A549 (cell line): ENCODE results near the gene GFER. TPM values are rescaled to one million over a fixed set of nuclear protein-coding genes. Genes with fewer than 3 reads are reported as not detected.
A peak's percentile ranks its signal among the peaks of the same experiment; 100 is the strongest.

ENCODE experiments used
- CEBPB ChIP-seq, 2 experiments: fragments of >200 bp in 1 of 2; sonication (Bioruptor Twin) in 1 of 2; formaldehyde crosslinking in 1 of 2; IDR thresholded peaks; 2 replicates each; pipeline ENCODE4 v1.6.1; 2012 to 2016
- CHD2 ChIP-seq: fragments of 150-350 bp; IDR thresholded peaks from 2 replicates; pipeline ENCODE4 v1.6.1; 2014; ENCODE audit warnings: low read length; ENCODE audit not compliant: partially characterized antibody
- EHMT2 ChIP-seq: fragments of 200-600 bp; sonication (generic); IDR thresholded peaks from 2 replicates; pipeline ENCODE4 v1.6.1; 2016; ENCODE audit warnings: antibody characterized with exemption, low read depth, mild to moderate bottlenecking, moderate library complexity
- FOXS1 ChIP-seq: fragments of 250-450 bp; sonication (Bioruptor Pico); IDR thresholded peaks from 2 replicates; pipeline ENCODE4 v1.5.0; 2020; ENCODE audit warnings: mild to moderate bottlenecking, moderate library complexity
- HEYL ChIP-seq: fragments of 250-450 bp; sonication (Bioruptor Pico); IDR thresholded peaks from 2 replicates; pipeline ENCODE4 v1.8.0; 2021; ENCODE audit warnings: mild to moderate bottlenecking, moderate library complexity
- HOXA7 ChIP-seq: fragments of 250-450 bp; sonication (Bioruptor Pico); IDR thresholded peaks from 2 replicates; pipeline ENCODE4 v1.5.0; 2020; ENCODE audit warnings: mild to moderate bottlenecking, moderate library complexity
- KDM5A ChIP-seq: fragments of 200-600 bp; sonication (generic); IDR thresholded peaks from 2 replicates; pipeline ENCODE4 v1.6.1; 2016; ENCODE audit warnings: antibody characterized with exemption, mild to moderate bottlenecking
- NPAS2 ChIP-seq: fragments of 250-450 bp; sonication (Bioruptor Pico); IDR thresholded peaks from 2 replicates; pipeline ENCODE4 v1.8.0; 2022; ENCODE audit warnings: mild to moderate bottlenecking, moderate library complexity, borderline replicate concordance
- PHF8 ChIP-seq: fragments of 200-600 bp; sonication (generic); IDR thresholded peaks from 2 replicates; pipeline ENCODE4 v1.6.1; 2016; ENCODE audit warnings: low read depth, mild to moderate bottlenecking, antibody characterized with exemption, moderate library complexity, borderline replicate concordance
- POLR2A ChIP-seq: IDR thresholded peaks from 2 replicates; pipeline ENCODE4 v1.6.1; 2012; ENCODE audit warnings: mild to moderate bottlenecking, low read length
- POLR2AphosphoS2 ChIP-seq: conservative IDR thresholded peaks from 2 replicates; pipeline ENCODE4 v1.6.1; 2012; ENCODE audit warnings: low read length, improper control_type of control experiment, inconsistent platforms
- RAD21 ChIP-seq, 2 experiments: fragments of >200 bp in 1 of 2; sonication (Bioruptor Twin) in 1 of 2; formaldehyde crosslinking in 1 of 2; IDR thresholded peaks in 1 of 2; conservative IDR thresholded peaks in 1 of 2; 2 replicates in 1 of 2; 3 replicates in 1 of 2; pipeline ENCODE4 v1.6.1; 2012 to 2018; ENCODE audit warnings: inconsistent platforms in 1 of 2
- RARB ChIP-seq: fragments of 250-450 bp; sonication (Bioruptor Pico); IDR thresholded peaks from 2 replicates; pipeline ENCODE4 v1.8.0; 2021; ENCODE audit warnings: mild to moderate bottlenecking, moderate library complexity
- RFX5 ChIP-seq: fragments of 450-650 bp; IDR thresholded peaks from 2 replicates; pipeline ENCODE4 v1.7.1; 2014; ENCODE audit warnings: antibody characterized with exemption, mild to moderate bottlenecking, moderate library complexity
- TFCP2L1 ChIP-seq: fragments of 250-450 bp; sonication (Bioruptor Pico); IDR thresholded peaks from 2 replicates; pipeline ENCODE4 v1.5.0; 2021; ENCODE audit warnings: mild to moderate bottlenecking
- polyA plus RNA-seq, 4 experiments: library from polyadenylated mRNA; depleted of rRNA in 3 of 4; stranded (reverse); fragments of >200 nt; fragmentation: RNase III in 1 of 4; extraction: RNeasy Plus Mini Kit Qiagen cat#74134 plus additional on column Dnase treatment in 1 of 4; gene quantifications; 2 replicates in 3 of 4; 3 replicates in 1 of 4; pipeline ENCODE4 v1.2.3, GENCODE V29; 2011 to 2017
- TF ChIP-seq, protein P1 (sequence below): fragments of 150-350 bp; IDR thresholded peaks from 2 replicates; pipeline ENCODE4 v1.6.1; 2014; ENCODE audit warnings: low read depth, mild to moderate bottlenecking, low read length
- TF ChIP-seq, protein P2 (sequence below): fragments of >200 bp; sonication (Bioruptor Twin); formaldehyde crosslinking; IDR thresholded peaks from 3 replicates; pipeline ENCODE4 v1.6.1; 2016
- TF ChIP-seq, protein P3 (sequence below): fragments of 250-450 bp; sonication (Bioruptor Pico); IDR thresholded peaks from 2 replicates; pipeline ENCODE4 v1.5.0; 2020; ENCODE audit warnings: low read depth, mild to moderate bottlenecking, moderate library complexity
- TF ChIP-seq, protein P4 (sequence below): fragments of >200 bp; sonication (Bioruptor Twin); formaldehyde crosslinking; IDR thresholded peaks from 3 replicates; pipeline ENCODE4 v1.5.1; 2016
- TF ChIP-seq, protein P5 (sequence below): fragments of 250-450 bp; sonication (Bioruptor Pico); IDR thresholded peaks from 2 replicates; pipeline ENCODE4 v1.5.0; 2021; ENCODE audit warnings: mild to moderate bottlenecking, moderate library complexity, borderline replicate concordance
- TF ChIP-seq, protein P6 (sequence below): IDR thresholded peaks from 2 replicates; pipeline ENCODE4 v1.6.1; 2012

Gene GFER
- polyA plus RNA-seq, 2 of the 4 experiments (the other 2 are of a cell fraction), result 12.9 to 33.9 TPM

DNA sequence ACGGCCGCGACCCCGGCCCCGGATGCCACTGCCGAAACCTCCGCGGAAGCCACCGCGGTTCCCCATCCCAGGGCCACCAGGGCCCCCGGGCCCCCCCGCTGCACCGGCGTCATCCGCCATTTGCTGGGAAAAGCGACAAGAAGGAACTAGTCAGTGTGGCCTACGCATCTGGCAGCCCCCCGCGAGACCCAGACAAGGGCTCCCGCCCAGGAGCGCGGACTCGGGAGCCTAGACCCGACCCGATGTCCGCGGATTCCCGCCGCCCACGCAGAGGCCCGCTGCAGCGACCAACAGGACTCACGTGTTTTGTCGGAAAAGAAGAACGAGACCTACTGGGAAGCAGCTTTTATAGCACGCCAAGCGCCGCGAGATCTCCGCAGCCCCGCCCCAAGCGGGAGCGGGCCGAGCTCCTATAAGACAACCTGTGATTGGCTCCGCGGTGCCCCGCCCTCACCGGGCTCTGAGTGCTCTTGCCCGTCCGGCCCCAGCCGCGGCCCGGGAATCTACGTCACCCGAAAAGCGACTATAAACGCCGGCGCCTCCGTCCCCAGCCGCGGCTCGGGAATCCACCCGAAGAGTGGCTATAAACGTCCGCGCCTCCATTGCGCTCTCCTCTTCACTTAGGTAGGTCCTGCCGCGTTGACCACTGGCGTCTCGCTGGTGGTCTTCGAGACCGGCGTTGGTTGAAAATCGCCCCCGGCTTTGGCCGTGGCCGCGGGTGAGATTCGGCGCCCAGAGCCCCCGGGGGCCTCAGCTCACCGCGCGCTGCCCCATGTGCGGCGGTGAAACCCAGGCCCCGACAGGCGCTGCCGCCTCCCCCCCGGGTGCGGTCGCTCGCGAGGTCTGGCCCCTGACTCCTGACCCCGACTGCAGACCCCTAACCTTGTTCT is 19.2 kb upstream of the GFER start, which contains the start of gene RPS2 (continued):
- TF ChIP-seq RAD21 (conservative IDR thresholded peaks at IDR 0.05 in 1 of 2, IDR thresholded peaks at IDR 0.05 in 1 of 2) (no peak), TFCP2L1 (CRISPR knock-in tag) (no peak; the same call in 1 of the 2 replicates), HEYL (no peak), POLR2A (peak; percentile 97), HOXA7 (CRISPR knock-in tag) (no peak), EHMT2 (no peak), CHD2 (peak; percentile 92), POLR2AphosphoS2 (no peak), FOXS1 (no peak), CEBPB (IDR thresholded peaks at IDR 0.05) (no peak), NPAS2 (CRISPR knock-in tag) (no peak), PHF8 (peak; percentile 94), RARB (CRISPR knock-in tag) (peak; percentile 84; the same call in 1 of the 2 replicates), KDM5A (peak; percentile 55), RFX5 (no peak; the same call in 1 of the 2 replicates)
- TF ChIP-seq, protein P1, sequence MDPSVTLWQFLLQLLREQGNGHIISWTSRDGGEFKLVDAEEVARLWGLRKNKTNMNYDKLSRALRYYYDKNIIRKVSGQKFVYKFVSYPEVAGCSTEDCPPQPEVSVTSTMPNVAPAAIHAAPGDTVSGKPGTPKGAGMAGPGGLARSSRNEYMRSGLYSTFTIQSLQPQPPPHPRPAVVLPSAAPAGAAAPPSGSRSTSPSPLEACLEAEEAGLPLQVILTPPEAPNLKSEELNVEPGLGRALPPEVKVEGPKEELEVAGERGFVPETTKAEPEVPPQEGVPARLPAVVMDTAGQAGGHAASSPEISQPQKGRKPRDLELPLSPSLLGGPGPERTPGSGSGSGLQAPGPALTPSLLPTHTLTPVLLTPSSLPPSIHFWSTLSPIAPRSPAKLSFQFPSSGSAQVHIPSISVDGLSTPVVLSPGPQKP, result no peak
- TF ChIP-seq, protein P2, sequence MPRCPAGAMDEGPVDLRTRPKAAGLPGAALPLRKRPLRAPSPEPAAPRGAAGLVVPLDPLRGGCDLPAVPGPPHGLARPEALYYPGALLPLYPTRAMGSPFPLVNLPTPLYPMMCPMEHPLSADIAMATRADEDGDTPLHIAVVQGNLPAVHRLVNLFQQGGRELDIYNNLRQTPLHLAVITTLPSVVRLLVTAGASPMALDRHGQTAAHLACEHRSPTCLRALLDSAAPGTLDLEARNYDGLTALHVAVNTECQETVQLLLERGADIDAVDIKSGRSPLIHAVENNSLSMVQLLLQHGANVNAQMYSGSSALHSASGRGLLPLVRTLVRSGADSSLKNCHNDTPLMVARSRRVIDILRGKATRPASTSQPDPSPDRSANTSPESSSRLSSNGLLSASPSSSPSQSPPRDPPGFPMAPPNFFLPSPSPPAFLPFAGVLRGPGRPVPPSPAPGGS, result peak; percentile 100
- TF ChIP-seq, protein P3, sequence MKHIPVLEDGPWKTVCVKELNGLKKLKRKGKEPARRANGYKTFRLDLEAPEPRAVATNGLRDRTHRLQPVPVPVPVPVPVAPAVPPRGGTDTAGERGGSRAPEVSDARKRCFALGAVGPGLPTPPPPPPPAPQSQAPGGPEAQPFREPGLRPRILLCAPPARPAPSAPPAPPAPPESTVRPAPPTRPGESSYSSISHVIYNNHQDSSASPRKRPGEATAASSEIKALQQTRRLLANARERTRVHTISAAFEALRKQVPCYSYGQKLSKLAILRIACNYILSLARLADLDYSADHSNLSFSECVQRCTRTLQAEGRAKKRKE (CRISPR knock-in tag), result no peak
- TF ChIP-seq, protein P4, sequence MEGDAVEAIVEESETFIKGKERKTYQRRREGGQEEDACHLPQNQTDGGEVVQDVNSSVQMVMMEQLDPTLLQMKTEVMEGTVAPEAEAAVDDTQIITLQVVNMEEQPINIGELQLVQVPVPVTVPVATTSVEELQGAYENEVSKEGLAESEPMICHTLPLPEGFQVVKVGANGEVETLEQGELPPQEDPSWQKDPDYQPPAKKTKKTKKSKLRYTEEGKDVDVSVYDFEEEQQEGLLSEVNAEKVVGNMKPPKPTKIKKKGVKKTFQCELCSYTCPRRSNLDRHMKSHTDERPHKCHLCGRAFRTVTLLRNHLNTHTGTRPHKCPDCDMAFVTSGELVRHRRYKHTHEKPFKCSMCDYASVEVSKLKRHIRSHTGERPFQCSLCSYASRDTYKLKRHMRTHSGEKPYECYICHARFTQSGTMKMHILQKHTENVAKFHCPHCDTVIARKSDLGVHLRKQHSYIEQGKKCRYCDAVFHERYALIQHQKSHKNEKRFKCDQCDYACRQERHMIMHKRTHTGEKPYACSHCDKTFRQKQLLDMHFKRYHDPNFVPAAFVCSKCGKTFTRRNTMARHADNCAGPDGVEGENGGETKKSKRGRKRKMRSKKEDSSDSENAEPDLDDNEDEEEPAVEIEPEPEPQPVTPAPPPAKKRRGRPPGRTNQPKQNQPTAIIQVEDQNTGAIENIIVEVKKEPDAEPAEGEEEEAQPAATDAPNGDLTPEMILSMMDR, result no peak
- TF ChIP-seq, protein P5, sequence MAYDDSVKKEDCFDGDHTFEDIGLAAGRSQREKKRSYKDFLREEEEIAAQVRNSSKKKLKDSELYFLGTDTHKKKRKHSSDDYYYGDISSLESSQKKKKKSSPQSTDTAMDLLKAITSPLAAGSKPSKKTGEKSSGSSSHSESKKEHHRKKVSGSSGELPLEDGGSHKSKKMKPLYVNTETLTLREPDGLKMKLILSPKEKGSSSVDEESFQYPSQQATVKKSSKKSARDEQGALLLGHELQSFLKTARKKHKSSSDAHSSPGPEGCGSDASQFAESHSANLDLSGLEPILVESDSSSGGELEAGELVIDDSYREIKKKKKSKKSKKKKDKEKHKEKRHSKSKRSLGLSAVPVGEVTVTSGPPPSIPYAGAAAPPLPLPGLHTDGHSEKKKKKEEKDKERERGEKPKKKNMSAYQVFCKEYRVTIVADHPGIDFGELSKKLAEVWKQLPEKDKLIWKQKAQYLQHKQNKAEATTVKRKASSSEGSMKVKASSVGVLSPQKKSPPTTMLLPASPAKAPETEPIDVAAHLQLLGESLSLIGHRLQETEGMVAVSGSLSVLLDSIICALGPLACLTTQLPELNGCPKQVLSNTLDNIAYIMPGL (CRISPR knock-in tag), result peak; percentile 52; the same call in 1 of the 2 replicates
- TF ChIP-seq, protein P6, sequence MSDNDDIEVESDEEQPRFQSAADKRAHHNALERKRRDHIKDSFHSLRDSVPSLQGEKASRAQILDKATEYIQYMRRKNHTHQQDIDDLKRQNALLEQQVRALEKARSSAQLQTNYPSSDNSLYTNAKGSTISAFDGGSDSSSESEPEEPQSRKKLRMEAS, result peak; percentile 99
- TF ChIP-seq, all 56 proteins: peak for 17
